GM12872 (cell line): ENCODE data around the gene CLIC6.
A peak's percentile ranks its signal among the peaks of the same experiment; 100 is the strongest.

Source experiments
- TF ChIP-seq, protein P1 (sequence below): IDR thresholded peaks from 3 replicates; pipeline ENCODE4 v1.5.1; 2011; ENCODE audit warnings: low read depth, mild to moderate bottlenecking, low read length, moderate library complexity; ENCODE audit not compliant: insufficient read depth

Gene CLIC6

DNA sequence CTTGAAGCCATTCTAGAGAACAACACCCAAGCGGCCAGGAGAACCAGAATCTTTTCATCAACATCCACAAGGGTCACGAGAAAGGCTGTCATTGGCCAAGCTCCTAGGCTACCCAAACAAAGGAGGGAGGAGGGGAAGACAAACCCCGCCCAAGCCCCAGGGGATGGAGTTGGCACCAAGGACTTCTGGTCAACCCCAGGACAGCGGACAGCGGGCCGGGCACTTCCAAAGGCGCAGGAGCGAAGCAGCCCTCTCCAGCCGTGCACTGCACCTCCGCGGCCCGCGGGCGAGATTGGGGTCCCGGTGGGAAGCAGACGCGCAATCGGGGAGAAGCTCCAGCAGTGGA lies at the start of gene CLIC6:
TSS of gene CLIC6 (plus strand) at position 192 of the 346 bp plus-strand sequence. CDS start 395 bp downstream, outside the sequence.
- TF ChIP-seq, protein P1, sequence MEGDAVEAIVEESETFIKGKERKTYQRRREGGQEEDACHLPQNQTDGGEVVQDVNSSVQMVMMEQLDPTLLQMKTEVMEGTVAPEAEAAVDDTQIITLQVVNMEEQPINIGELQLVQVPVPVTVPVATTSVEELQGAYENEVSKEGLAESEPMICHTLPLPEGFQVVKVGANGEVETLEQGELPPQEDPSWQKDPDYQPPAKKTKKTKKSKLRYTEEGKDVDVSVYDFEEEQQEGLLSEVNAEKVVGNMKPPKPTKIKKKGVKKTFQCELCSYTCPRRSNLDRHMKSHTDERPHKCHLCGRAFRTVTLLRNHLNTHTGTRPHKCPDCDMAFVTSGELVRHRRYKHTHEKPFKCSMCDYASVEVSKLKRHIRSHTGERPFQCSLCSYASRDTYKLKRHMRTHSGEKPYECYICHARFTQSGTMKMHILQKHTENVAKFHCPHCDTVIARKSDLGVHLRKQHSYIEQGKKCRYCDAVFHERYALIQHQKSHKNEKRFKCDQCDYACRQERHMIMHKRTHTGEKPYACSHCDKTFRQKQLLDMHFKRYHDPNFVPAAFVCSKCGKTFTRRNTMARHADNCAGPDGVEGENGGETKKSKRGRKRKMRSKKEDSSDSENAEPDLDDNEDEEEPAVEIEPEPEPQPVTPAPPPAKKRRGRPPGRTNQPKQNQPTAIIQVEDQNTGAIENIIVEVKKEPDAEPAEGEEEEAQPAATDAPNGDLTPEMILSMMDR = no peak

GRCh38 chr21:34619841-34620665 lies 48.7 kb upstream of the CLIC6 start:
- TF ChIP-seq, protein P1 = no peak

- TF ChIP-seq, protein P1 = no peak
Observed at GRCh38 chr21:34621434-34622350, 47.1 kb upstream of the CLIC6 start.

- TF ChIP-seq, protein P1 = no peak
Observed at GRCh38 chr21:34623516-34623915, 45.3 kb upstream of the CLIC6 start.

- TF ChIP-seq, protein P1 = no peak
Observed at GRCh38 chr21:34625030-34625593, 43.7 kb upstream of the CLIC6 start.

DNA sequence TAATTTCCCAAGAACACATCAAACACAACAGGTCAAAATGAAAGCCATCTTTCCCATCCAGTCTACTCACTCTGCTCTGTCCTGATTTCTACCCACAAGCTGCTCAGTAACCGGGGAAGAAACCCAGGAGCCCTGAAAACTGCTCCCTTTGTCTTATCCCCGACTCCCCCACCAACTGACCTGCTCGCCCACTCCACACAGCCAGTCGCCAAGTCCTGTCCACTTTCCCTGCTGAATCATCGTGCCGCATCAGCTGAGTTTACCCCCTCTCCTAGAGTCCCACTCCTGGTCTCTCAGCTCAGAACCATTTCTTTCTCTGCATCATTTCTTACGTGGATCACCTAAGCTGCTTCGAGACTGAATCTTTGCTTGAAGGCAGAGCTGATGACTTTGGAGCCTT lies 42.7 kb upstream of the CLIC6 start:
- TF ChIP-seq, protein P1 = no peak

GRCh38 chr21:34630536-34631143 lies 38.2 kb upstream of the CLIC6 start:
- TF ChIP-seq, protein P1 = peak; percentile 75
